Measurements from ENCODE around the gene IQSEC3.
A peak's percentile ranks its signal among the peaks of the same experiment; 100 is the strongest.
"Not testable (repeated sequence)": the region's sequence is repeated elsewhere in the genome, so short reads cannot be mapped to it uniquely, and the experiment has no call there.

Gene IQSEC3

GRCh38 chr12:117816-118345, 51.3 kb downstream of the IQSEC3 start:
- no peaks in the 10 kb centered on the region for H3K4me1 Mint-ChIP-seq (ENCODE audit: low read depth)
- H3K4me3 Mint-ChIP-seq: no peak overlapping the region
- no peaks in the 10 kb centered on the region for H3K36me3 Mint-ChIP-seq (ENCODE audit: low read depth)
- intact Hi-C loops (cut with micrococcal nuclease): no loop called here
- H3K27me3 Mint-ChIP-seq: peaks cover 18% of the 10 kb centered on the region
- no peak overlapping the region for H3K27ac Mint-ChIP-seq
- H3K9me3 Mint-ChIP-seq: no peaks in the 10 kb centered on the region

DNA sequence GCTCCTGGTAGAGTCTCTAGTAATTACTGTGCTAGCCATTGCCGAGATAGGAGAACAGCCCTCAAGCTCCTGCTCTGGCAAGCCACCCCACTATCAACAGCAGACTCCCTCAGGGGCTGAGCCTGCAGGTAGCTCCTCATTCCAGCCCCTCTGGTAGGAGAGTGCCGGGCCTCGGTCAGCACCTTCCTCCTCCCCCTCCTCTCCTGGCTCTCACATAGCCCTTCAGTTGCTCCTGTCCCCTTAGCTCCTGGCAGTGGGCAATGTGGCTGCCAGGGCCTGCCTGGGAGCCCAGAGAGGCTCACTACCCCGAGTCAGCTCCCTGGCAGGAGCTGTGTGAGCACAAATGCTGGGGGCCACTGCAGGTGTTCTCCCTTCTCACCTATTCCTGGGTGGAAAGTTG, 52.0 kb downstream of the IQSEC3 start:
- Mint-ChIP-seq H3K27ac (no peak overlapping the region), H3K4me3 (no peak overlapping the region), H3K9me3 (no peaks in the 10 kb centered on the region), H3K36me3 (ENCODE audit: low read depth) (no peaks in the 10 kb centered on the region), H3K27me3 (peaks cover 18% of the 10 kb centered on the region), H3K4me1 (ENCODE audit: low read depth) (no peaks in the 10 kb centered on the region)
- intact Hi-C loops (cut with micrococcal nuclease): no loop called here

DNA sequence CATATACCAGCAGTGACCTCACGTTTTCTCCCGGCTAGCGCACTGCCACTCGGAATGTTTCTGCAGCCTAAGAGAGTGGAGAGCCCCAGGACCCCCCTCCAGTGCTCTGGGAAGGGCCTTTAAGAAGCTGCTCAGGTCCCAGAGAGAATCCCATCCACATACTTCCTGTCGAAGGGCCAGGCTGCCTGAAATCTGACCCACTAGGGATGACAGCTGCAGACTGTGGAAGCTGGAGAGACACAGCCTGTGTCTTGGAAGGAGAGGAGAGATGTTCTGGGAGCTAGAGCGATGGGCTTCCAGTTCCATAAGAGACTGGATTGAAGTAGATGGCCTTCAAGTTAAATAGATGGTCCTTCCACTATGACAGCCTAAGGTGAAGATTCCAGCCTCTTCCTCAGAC, 54.4 kb downstream of the IQSEC3 start:
- intact Hi-C loops (cut with micrococcal nuclease): no loop called here
- no peaks in the 10 kb centered on the region for H3K36me3 Mint-ChIP-seq (ENCODE audit: low read depth)
- no peak overlapping the region for H3K27ac Mint-ChIP-seq
- no peak overlapping the region for H3K4me3 Mint-ChIP-seq
- no peaks in the 10 kb centered on the region for H3K4me1 Mint-ChIP-seq (ENCODE audit: low read depth)
- H3K27me3 Mint-ChIP-seq: peaks cover 15% of the 10 kb centered on the region
- H3K9me3 Mint-ChIP-seq: no peaks in the 10 kb centered on the region

DNA sequence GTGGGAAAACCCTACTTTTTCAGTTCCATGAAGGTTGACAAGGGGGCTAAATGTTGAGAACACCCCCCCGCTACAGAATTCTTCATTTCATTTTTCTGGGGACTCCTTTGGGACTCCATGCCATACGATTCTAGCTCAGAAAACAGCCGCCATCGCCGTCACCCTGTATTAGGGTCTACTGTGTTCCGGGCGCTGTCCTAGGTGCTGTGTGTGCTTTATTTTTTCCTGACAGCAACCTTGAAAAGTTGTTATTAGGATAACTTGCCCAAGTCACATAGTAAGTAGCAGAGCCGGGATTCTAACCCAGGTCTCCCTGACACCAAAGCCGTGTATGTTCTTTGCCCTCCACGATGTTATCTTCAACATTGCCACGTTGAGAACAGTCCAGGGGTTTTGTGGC, 55.1 kb downstream of the IQSEC3 start:
- intact Hi-C loops (cut with micrococcal nuclease): no loop called here
- no peak overlapping the region for H3K4me3 Mint-ChIP-seq
- H3K27me3 Mint-ChIP-seq: peaks cover 13% of the 10 kb centered on the region
- no peak overlapping the region for H3K27ac Mint-ChIP-seq
- no peaks in the 10 kb centered on the region for H3K9me3 Mint-ChIP-seq
- no peaks in the 10 kb centered on the region for H3K4me1 Mint-ChIP-seq (ENCODE audit: low read depth)
- no peaks in the 10 kb centered on the region for H3K36me3 Mint-ChIP-seq (ENCODE audit: low read depth)

GRCh38 chr12:125075-125474, 58.5 kb downstream of the IQSEC3 start:
- Mint-ChIP-seq H3K9me3 (no peaks in the 10 kb centered on the region), H3K36me3 (ENCODE audit: low read depth) (no peaks in the 10 kb centered on the region), H3K27ac (no peak overlapping the region), H3K4me3 (no peak overlapping the region), H3K4me1 (ENCODE audit: low read depth) (peaks cover 13% of the 10 kb centered on the region), H3K27me3 (peaks cover 5% of the 10 kb centered on the region)
- intact Hi-C loops (cut with micrococcal nuclease): no loop called here

- Mint-ChIP-seq H3K4me3 (no peak overlapping the region), H3K9me3 (no peaks in the 10 kb centered on the region), H3K27me3 (peaks cover 4% of the 10 kb centered on the region), H3K27ac (no peak overlapping the region), H3K4me1 (ENCODE audit: low read depth) (peaks cover 13% of the 10 kb centered on the region), H3K36me3 (ENCODE audit: low read depth) (no peaks in the 10 kb centered on the region)
- intact Hi-C loops (cut with micrococcal nuclease): no loop called here
These were observed 59.0 kb downstream of the IQSEC3 start for GRCh38 chr12:125566-125965.

DNA sequence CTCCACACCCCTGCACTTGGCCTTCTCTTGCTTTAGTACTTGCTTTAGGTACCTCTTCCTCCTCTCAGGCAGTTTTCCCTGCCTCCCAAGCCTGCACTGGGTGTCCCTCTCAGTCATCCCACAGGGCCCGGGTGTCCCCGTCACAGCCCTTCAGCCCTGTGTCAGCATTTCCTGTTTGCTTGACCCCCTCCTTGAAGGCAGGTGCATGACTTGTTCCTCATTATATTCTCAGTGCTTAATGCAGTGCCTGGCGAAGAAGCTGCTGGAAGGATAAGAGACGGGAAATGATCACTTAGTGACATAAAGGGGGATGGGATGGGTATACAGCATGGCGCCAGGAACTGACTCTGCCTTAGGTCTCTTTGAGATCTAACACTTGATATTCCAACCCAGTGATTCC, 61.5 kb downstream of the IQSEC3 start:
- Mint-ChIP-seq H3K9me3 (no peaks in the 10 kb centered on the region), H3K27ac (peak overlapping the region; percentile 47), H3K4me3 (no peak overlapping the region), H3K27me3 (peaks cover 2% of the 10 kb centered on the region), H3K36me3 (ENCODE audit: low read depth) (no peaks in the 10 kb centered on the region), H3K4me1 (ENCODE audit: low read depth) (peaks cover 13% of the 10 kb centered on the region)
- intact Hi-C loops (cut with micrococcal nuclease): no loop called here

GRCh38 chr12:129001-129400, 62.4 kb downstream of the IQSEC3 start:
- peaks cover 3% of the 10 kb centered on the region for H3K27me3 Mint-ChIP-seq
- no peaks in the 10 kb centered on the region for H3K9me3 Mint-ChIP-seq
- no peaks in the 10 kb centered on the region for H3K36me3 Mint-ChIP-seq (ENCODE audit: low read depth)
- intact Hi-C loops (cut with micrococcal nuclease): no loop called here
- H3K27ac Mint-ChIP-seq: no peak overlapping the region
- no peak overlapping the region for H3K4me3 Mint-ChIP-seq
- H3K4me1 Mint-ChIP-seq (ENCODE audit: low read depth): peaks cover 13% of the 10 kb centered on the region

DNA sequence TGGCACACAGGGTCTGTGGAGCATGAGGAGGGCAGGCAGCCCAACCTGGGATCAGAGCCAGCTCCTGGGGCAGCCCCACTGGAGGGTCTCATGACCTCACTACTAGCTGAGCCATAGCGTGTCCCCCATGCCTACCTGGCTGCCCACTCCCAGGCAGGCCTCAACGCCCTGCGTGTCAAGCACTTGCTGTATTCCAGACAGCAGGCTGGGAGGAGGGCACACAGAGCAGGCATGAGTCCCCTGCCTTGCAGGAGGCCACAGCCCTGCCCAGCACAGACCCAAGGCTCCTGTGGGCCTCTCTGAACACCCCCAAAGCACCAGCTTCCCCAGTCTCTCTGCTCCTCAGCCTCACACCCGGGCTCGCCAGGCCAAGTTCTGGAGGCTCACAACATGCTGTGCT, 64.0 kb downstream of the IQSEC3 start:
- no peaks in the 10 kb centered on the region for H3K36me3 Mint-ChIP-seq (ENCODE audit: low read depth)
- H3K4me3 Mint-ChIP-seq: no peak overlapping the region
- H3K27ac Mint-ChIP-seq: no peak overlapping the region
- peaks cover 3% of the 10 kb centered on the region for H3K27me3 Mint-ChIP-seq
- H3K4me1 Mint-ChIP-seq (ENCODE audit: low read depth): peaks cover 13% of the 10 kb centered on the region
- no peaks in the 10 kb centered on the region for H3K9me3 Mint-ChIP-seq
- intact Hi-C loops (cut with micrococcal nuclease): no loop called here

- Mint-ChIP-seq H3K9me3 (no peaks in the 10 kb centered on the region), H3K36me3 (ENCODE audit: low read depth) (no peaks in the 10 kb centered on the region), H3K27ac (no peak overlapping the region), H3K4me1 (ENCODE audit: low read depth) (peaks cover 13% of the 10 kb centered on the region), H3K27me3 (peaks cover 3% of the 10 kb centered on the region), H3K4me3 (no peak overlapping the region)
- intact Hi-C loops (cut with micrococcal nuclease): no loop called here
These were observed 64.4 kb downstream of the IQSEC3 start for GRCh38 chr12:131008-131407.

DNA sequence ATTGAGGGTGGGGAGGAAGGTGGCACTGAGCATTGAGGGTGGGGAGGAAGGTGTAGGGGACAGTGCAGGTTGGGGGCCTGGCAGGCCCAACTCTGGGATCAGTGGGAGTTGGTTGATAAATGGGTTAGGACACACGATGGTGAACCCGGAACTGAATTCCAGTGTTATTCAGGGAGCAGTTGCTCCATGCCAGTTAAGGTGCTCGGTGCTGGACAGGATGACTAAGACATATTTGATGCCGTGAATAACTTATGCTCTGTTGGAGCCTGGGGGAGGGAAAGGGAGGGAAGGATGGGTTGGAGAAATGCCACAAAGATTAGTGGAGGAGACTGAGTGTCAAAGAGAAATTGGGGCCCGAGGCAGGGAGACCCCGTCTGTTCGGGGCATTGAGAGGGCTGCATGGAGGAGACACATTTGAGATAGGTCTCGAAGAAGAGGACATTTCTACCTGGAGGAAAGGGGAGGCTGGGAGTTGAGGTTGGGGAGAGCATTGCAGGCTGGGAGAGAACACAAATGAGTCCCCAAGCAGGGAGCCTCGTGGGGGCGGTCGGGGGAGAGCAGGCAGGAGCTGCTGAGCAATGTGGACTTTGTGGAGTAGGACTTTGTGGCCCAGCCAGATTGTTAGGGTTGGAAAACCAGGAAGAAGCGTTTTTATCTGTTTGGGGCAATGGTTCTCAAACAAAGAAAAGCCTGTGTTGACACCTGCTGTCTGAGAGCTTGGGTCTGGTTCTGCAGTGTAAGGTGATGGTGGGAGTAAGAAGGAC, 65.3 kb downstream of the IQSEC3 start:
- intact Hi-C loops (cut with micrococcal nuclease): no loop called here

DNA sequence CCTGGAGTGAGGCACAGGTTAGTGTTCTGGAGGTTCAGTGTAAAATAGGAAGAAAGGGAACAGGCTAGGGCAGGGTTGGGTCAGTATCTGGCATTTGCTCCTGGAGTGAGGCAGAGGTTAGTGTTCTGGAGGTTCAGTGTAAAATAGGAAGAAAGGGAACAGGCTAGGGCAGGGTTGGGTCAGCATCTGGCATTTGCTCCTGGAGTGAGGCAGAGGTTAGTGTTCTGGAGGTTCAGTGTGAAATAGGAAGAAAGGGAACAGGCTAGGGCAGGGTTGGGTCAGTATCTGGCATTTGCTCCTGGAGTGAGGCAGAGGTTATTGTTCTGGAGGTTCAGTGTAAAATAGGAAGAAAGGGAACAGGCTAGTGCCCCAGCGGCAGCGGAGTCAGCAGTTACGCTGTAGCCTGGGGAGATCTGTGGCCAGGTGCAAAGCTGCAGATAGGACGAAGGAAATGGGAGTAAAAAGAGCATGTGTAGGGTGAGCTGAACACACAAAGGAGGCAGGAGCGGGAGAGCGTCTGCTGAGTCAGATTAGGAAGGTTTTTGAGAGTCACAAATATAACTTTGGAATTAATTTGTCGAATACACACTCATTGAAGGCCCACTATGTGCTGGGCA, 67.2 kb downstream of the IQSEC3 start:
- intact Hi-C loops (cut with micrococcal nuclease); H3K9me3 Mint-ChIP-seq; H3K27ac Mint-ChIP-seq; H3K4me1 Mint-ChIP-seq (ENCODE audit: low read depth); H3K36me3 Mint-ChIP-seq (ENCODE audit: low read depth); H3K4me3 Mint-ChIP-seq: not testable (repeated sequence)
- H3K27me3 Mint-ChIP-seq: peaks cover 18% of the 10 kb centered on the region

More for the DNA sequence above, 65.3 kb downstream of the IQSEC3 start:
- Mint-ChIP-seq H3K9me3 (no peaks in the 10 kb centered on the region), H3K4me3 (no peak overlapping the region), H3K27ac (no peak overlapping the region), H3K4me1 (ENCODE audit: low read depth) (peaks cover 13% of the 10 kb centered on the region), H3K27me3 (peaks cover 6% of the 10 kb centered on the region), H3K36me3 (ENCODE audit: low read depth) (no peaks in the 10 kb centered on the region)

GRCh38 chr12:135138-135537, 68.6 kb downstream of the IQSEC3 start:
- H3K27me3 Mint-ChIP-seq: peaks cover 32% of the 10 kb centered on the region
- H3K4me3 Mint-ChIP-seq: no peak overlapping the region
- H3K36me3 Mint-ChIP-seq (ENCODE audit: low read depth): no peaks in the 10 kb centered on the region
- no peaks in the 10 kb centered on the region for H3K9me3 Mint-ChIP-seq
- intact Hi-C loops (cut with micrococcal nuclease): no loop called here
- no peaks in the 10 kb centered on the region for H3K4me1 Mint-ChIP-seq (ENCODE audit: low read depth)
- no peak overlapping the region for H3K27ac Mint-ChIP-seq

GRCh38 chr12:138171-138897, 71.8 kb downstream of the IQSEC3 start:
- intact Hi-C loops (cut with micrococcal nuclease): no loop called here

More at GRCh38 chr12:138171-138897, 71.8 kb downstream of the IQSEC3 start:
- Mint-ChIP-seq H3K36me3 (ENCODE audit: low read depth) (no peaks in the 10 kb centered on the region), H3K9me3 (no peaks in the 10 kb centered on the region), H3K4me3 (no peak overlapping the region), H3K4me1 (ENCODE audit: low read depth) (no peaks in the 10 kb centered on the region), H3K27ac (no peak overlapping the region), H3K27me3 (peaks cover 46% of the 10 kb centered on the region)

All from dendritic cell treated with granulocyte-macrophage colony-stimulating factor and Interleukin-4, amounts not matched to agents 40 ng/mL and 50 ng/mL, for 4 days (primary cell).